H9 (cell line): ENCODE data around the gene IL1RAPL2. TPM values are rescaled to one million over a fixed set of nuclear protein-coding genes. Genes with fewer than 3 reads are reported as not detected.

Experiments used
- DNase-seq: peaks from one replicate; pipeline ENCODE4 v3.0.0-alpha.2; 2017
- H2AFZ ChIP-seq: one replicate; pipeline ENCODE4 v1.6.1; 2013; ENCODE audit warnings: mild to moderate bottlenecking, low read length, control low read depth, moderate library complexity
- H2AK5ac ChIP-seq: 2 replicates; pipeline ENCODE4 v1.6.1; 2013; ENCODE audit warnings: low read length, control low read depth, mixed read lengths; ENCODE audit not compliant: insufficient read length
- H2BK120ac ChIP-seq: one replicate; pipeline ENCODE4 v1.6.1; 2013; ENCODE audit warnings: low read depth, mild to moderate bottlenecking, low read length, control low read depth, inconsistent platforms; ENCODE audit not compliant: poor library complexity, severe bottlenecking
- H2BK12ac ChIP-seq: 2 replicates; pipeline ENCODE4 v1.6.1; 2013; ENCODE audit warnings: low read length, control low read depth, mixed read lengths, low read depth; ENCODE audit not compliant: insufficient read length
- H2BK15ac ChIP-seq: 2 replicates; pipeline ENCODE4 v1.6.1; 2013; ENCODE audit warnings: low read depth, low read length, control low read depth
- H2BK20ac ChIP-seq: one replicate; pipeline ENCODE4 v1.6.1; 2013; ENCODE audit warnings: low read depth, mild to moderate bottlenecking, low read length, control low read depth, inconsistent platforms; ENCODE audit not compliant: poor library complexity, severe bottlenecking
- H2BK5ac ChIP-seq: 2 replicates; pipeline ENCODE4 v1.6.1; 2013; ENCODE audit warnings: low read length, control low read depth, mixed read lengths; ENCODE audit not compliant: insufficient read length
- H3K14ac ChIP-seq: 2 replicates; pipeline ENCODE4 v1.6.1; 2013; ENCODE audit warnings: low read length, control low read depth; ENCODE audit not compliant: insufficient read depth
- H3K18ac ChIP-seq: 2 replicates; pipeline ENCODE4 v1.6.1; 2013; ENCODE audit warnings: low read depth, mild to moderate bottlenecking, mixed read lengths, low read length, control low read depth; ENCODE audit not compliant: insufficient read length
- H3K23ac ChIP-seq: 2 replicates; pipeline ENCODE4 v1.6.1; 2013; ENCODE audit warnings: low read length, control low read depth, mixed read lengths, low read depth; ENCODE audit not compliant: insufficient read length
- H3K23me2 ChIP-seq: 2 replicates; pipeline ENCODE4 v1.6.1; 2013; ENCODE audit warnings: low read depth, mild to moderate bottlenecking, mixed read lengths, low read length, control low read depth; ENCODE audit not compliant: insufficient read length, poor library complexity, severe bottlenecking
- H3K27ac ChIP-seq: 2 replicates; pipeline ENCODE4 v1.5.1; 2013; ENCODE audit warnings: low read length, control low read depth, mixed read lengths, low read depth; ENCODE audit not compliant: insufficient read length
- H3K27me3 ChIP-seq: 2 replicates; pipeline ENCODE4 v1.6.1; 2013; ENCODE audit warnings: low read length, control low read depth, inconsistent platforms; ENCODE audit not compliant: insufficient read depth
- H3K4ac ChIP-seq: 2 replicates; pipeline ENCODE4 v1.6.1; 2013; ENCODE audit warnings: low read depth, mild to moderate bottlenecking, control low read depth, inconsistent platforms, low read length, moderate library complexity
- H3K4me1 ChIP-seq: 2 replicates; pipeline ENCODE4 v1.6.1; 2013; ENCODE audit warnings: low read length, control low read depth, inconsistent platforms; ENCODE audit not compliant: insufficient read depth
- H3K4me2 ChIP-seq: 2 replicates; pipeline ENCODE4 v1.6.1; 2013; ENCODE audit warnings: low read length, control low read depth, mixed read lengths; ENCODE audit not compliant: insufficient read length, insufficient read depth
- H3K56ac ChIP-seq: 2 replicates; pipeline ENCODE4 v1.6.1; 2013; ENCODE audit warnings: low read depth, mild to moderate bottlenecking, mixed read lengths, low read length, control low read depth; ENCODE audit not compliant: insufficient read length
- H3K79me1 ChIP-seq: 2 replicates; pipeline ENCODE4 v1.6.1; 2013; ENCODE audit warnings: low read depth, mild to moderate bottlenecking, moderate library complexity, low read length, control low read depth, inconsistent platforms; ENCODE audit not compliant: insufficient read depth, poor library complexity, severe bottlenecking
- H3K79me2 ChIP-seq: 2 replicates; pipeline ENCODE4 v1.6.1; 2013; ENCODE audit warnings: low read length, control low read depth, inconsistent platforms; ENCODE audit not compliant: insufficient read depth
- H3K9ac ChIP-seq: 2 replicates; pipeline ENCODE4 v1.6.1; 2013; ENCODE audit warnings: low read length, control low read depth, mixed read lengths; ENCODE audit not compliant: insufficient read length; ENCODE audit errors: extremely low read depth
- H3K9me3 ChIP-seq: one replicate; pipeline ENCODE4 v1.6.1; 2013; ENCODE audit warnings: low read depth, low read length, inconsistent platforms; ENCODE audit not compliant: control insufficient read depth
- H3T11ph ChIP-seq: one replicate; pipeline ENCODE4 v1.6.1; 2013; ENCODE audit warnings: mild to moderate bottlenecking, low read length, control low read depth, inconsistent platforms
- H4K20me1 ChIP-seq: one replicate; pipeline ENCODE4 v1.6.1; 2013; ENCODE audit not compliant: control insufficient read depth, insufficient read length, insufficient read depth
- H4K5ac ChIP-seq: 2 replicates; pipeline ENCODE4 v1.6.1; 2013; ENCODE audit warnings: low read depth, mild to moderate bottlenecking, mixed read lengths, low read length, control low read depth; ENCODE audit not compliant: insufficient read length
- H4K8ac ChIP-seq: replicated peaks from 2 replicates; pipeline ENCODE4 v1.6.1; 2013; ENCODE audit warnings: low read length, control low read depth, mixed read lengths, low read depth; ENCODE audit not compliant: insufficient read length
- H4K91ac ChIP-seq: 2 replicates; pipeline ENCODE4 v1.6.1; 2013; ENCODE audit warnings: low read depth, mild to moderate bottlenecking, moderate library complexity, mixed read lengths, low read length, control low read depth; ENCODE audit not compliant: insufficient read length
- H3K27ac Mint-ChIP-seq, 3 experiments: 2 replicates in 2 of 3; 3 replicates in 1 of 3; pipeline ENCODE4 v1.8.0; 2020 to 2021; ENCODE audit warnings: mixed read lengths in 3 of 3, mild to moderate bottlenecking in 1 of 3, moderate library complexity in 1 of 3
- H3K27me3 Mint-ChIP-seq: 2 replicates; pipeline ENCODE4 v1.8.0; 2021; ENCODE audit warnings: low read depth, mild to moderate bottlenecking, moderate library complexity, mixed read lengths
- H3K36me3 Mint-ChIP-seq, 3 experiments: 2 replicates in 2 of 3; 3 replicates in 1 of 3; pipeline ENCODE4 v1.8.0; 2020 to 2021; ENCODE audit warnings: low read depth in 3 of 3, mixed read lengths in 3 of 3; ENCODE audit not compliant: insufficient read depth in 1 of 3
- H3K4me1 Mint-ChIP-seq, 2 experiments: 2 replicates each; pipeline ENCODE4 v1.8.0; 2020; ENCODE audit warnings: mixed read lengths in 2 of 2
- H3K4me3 Mint-ChIP-seq, 2 experiments: 2 replicates in 1 of 2; 3 replicates in 1 of 2; pipeline ENCODE4 v1.8.0; 2020 to 2021; ENCODE audit warnings: mild to moderate bottlenecking in 2 of 2, mixed read lengths in 2 of 2, moderate library complexity in 1 of 2
- H3K9me3 Mint-ChIP-seq, 2 experiments: 2 replicates in 1 of 2; 3 replicates in 1 of 2; pipeline ENCODE4 v1.8.0; 2020; ENCODE audit warnings: mild to moderate bottlenecking in 2 of 2, mixed read lengths in 2 of 2, moderate library complexity in 1 of 2
- CTCF ChIP-seq: fragments of 200-600 bp; sonication (generic); conservative IDR thresholded peaks from 3 replicates; pipeline ENCODE4 v1.8.0; 2021; ENCODE audit warnings: antibody characterized with exemption, mild to moderate bottlenecking
- WGBS: extraction: QIAGEN DNeasy Blood & Tissue Kit; methylation state at CpG from one replicate; pipeline ENCODE4 v1.1.7; 2013; ENCODE audit warnings: missing lambda C conversion rate, low lambda C conversion rate, mixed read lengths; ENCODE audit not compliant: insufficient read length; ENCODE audit errors: extremely low coverage; 5-methylcytosine and 5-hydroxymethylcytosine counted together
- total RNA-seq: library from RNA; stranded (reverse); gene quantifications from 2 replicates; pipeline ENCODE4 v1.2.1, GENCODE V29; 2021

The IL1RAPL2 gene
- total RNA-seq, 1 experiment from 2014 or later, result not detected

DNA sequence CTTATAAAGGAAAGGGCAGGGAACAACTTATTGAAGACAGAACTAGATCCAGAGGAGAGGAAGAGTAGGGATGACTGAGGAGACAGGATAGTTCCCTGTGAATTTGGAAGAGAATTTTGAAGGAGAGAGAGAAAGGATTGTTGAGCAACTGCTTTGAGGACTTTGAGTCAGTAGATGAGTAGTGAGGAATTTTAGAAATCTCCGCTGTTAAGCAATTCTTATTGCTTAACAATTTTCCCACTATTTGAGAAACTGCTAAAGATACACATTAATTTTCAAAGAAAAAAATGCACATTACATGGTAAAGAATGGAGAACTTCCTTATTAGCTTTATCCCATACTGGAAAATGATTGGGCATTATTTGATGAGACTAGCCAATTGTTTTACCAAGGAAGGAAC, 1140.0 kb downstream of the IL1RAPL2 start:
- Histone ChIP-seq H3K23me2 (no peaks in the 10 kb centered on the region), H3K14ac (no peak overlapping the region), H2AK5ac (no peak overlapping the region), H3K79me1 (no peaks in the 10 kb centered on the region), H3K9ac (no peak overlapping the region), H3K4me1 (no peaks in the 10 kb centered on the region), H3K56ac (no peak overlapping the region), H3K4me2 (no peak overlapping the region), H3K9me3 (no peaks in the 10 kb centered on the region), H3T11ph (no peak overlapping the region), H2BK5ac (no peak overlapping the region), H3K27me3 (no peaks in the 10 kb centered on the region), H2BK20ac (no peak overlapping the region), H4K5ac (no peak overlapping the region), H3K18ac (no peak overlapping the region), H3K27ac (no peak overlapping the region), H4K20me1 (no peaks in the 10 kb centered on the region), H2BK15ac (no peak overlapping the region), H2BK120ac (no peak overlapping the region), H3K79me2 (no peaks in the 10 kb centered on the region), H3K23ac (no peak overlapping the region), H3K4ac (no peak overlapping the region), H4K91ac (no peak overlapping the region), H2BK12ac (no peak overlapping the region), H4K8ac (no peak overlapping the region), H2AFZ (no peak overlapping the region)
- H3K27me3 Mint-ChIP-seq, result peaks cover 2% of the 10 kb centered on the region; the same call in 1 of the 2 replicates
- H3K27ac Mint-ChIP-seq, result no peak overlapping the region
- DNase-seq, result no peak
- H3K4me3 Mint-ChIP-seq, result no peak overlapping the region
- H3K36me3 Mint-ChIP-seq, result no peaks in the 10 kb centered on the region
- TF ChIP-seq CTCF, result no peak
- peaks cover 0 to 28% of the 10 kb centered on the region in 2 experiments; a peak in 2 of 5 replicates for H3K9me3 Mint-ChIP-seq
- WGBS, result no CpG with 5 or more reads among the region's 1 CpG
- H3K4me1 Mint-ChIP-seq, result peaks cover 4% of the 10 kb centered on the region in 2 experiments; a peak in 3 of 4 replicates
